Activated T-cell treated with anti-CD3 and anti-CD28 coated beads for 1 hour (primary cell): Measurements from ENCODE around the gene PSME4.
"Not testable (repeated sequence)": the region's sequence is repeated elsewhere in the genome, so short reads cannot be mapped to it uniquely, and the experiment has no call there.

ENCODE experiments used
- DNase-seq: peaks from one replicate; pipeline ENCODE4 v3.0.0-alpha.2; 2020; ENCODE audit warnings: low read depth

Gene PSME4

DNA sequence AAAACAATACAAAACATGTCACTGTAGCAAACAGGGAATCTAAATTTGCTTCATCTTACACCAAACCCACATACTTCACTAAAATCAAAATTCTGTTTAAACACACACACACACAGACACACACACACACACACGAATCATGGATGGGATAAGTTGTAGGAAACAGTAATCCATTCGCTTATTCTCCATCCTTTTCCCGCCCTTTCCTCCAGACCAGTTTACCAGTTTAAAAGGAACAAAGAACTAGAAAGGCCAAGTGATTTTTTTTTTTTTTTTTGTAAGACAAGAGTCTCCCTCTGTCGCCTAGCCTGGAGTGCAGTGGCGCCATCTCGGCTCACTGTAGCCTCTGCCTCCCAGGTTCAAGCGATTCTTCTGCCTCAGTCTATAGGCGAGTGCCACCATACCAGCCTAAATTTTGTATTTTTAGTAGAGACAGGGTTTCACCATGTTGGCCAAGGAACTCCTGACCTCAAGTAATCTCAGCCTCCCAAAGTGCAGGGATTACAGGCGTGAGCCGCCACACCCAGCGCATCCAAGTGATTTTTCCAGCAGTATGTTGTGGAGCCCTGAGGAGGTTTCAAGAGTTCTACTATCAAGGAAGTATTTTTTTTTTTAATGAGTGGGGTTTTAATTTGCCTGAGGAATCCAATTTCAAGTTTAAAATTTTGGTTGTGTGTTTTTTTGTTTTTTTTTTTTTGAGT, 5.7 kb downstream of the PSME4 start:
- no peak for DNase-seq

- no peak for DNase-seq
Observed at GRCh38 chr2:53964257-53964952, 6.4 kb downstream of the PSME4 start.

GRCh38 chr2:53961478-53962216, 9.1 kb downstream of the PSME4 start:
- not testable (repeated sequence) for DNase-seq

GRCh38 chr2:53960476-53960875, 10.3 kb downstream of the PSME4 start:
- no peak for DNase-seq

DNA sequence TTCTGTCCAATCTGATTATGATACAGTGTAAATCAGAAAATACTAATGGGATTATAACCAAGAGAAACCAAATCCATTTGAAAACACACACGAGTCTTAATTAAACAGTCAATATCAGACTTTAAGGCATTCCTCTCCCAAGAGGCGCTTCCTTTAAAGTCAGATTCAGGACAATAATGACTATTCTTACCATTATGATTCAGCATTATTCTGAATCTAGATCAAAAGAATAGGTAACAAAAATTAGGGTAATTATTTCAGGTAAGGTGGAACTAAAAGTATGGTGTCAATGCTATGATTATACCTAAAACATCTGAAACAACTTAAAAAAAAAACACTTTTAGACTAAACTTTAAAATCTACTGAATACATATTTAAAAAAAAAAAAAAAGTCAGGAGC, 12.3 kb downstream of the PSME4 start:
- DNase-seq, result no peak

DNA sequence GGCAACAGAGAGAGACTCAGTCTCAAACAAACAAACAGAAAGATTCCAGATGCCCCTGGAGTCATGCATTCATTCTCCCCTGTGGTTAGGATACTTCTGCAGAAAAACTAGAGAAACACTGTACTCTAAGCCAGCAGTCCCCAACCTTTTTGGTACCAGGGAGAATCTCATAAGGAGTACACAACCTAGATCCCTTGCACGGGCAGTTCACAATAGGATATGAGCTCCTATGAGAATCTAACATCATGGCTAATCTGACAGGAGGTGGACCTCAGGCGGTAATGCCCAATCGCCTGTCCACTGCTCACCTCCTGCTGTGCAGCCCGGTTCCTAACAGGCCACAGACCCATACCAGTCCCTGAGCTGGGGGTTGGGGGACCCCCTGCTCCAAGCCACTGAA, 18.3 kb downstream of the PSME4 start:
- DNase-seq, result no peak

- no peak for DNase-seq
Observed at GRCh38 chr2:53949457-53949856, 21.3 kb downstream of the PSME4 start.

- DNase-seq, result no peak
Observed at GRCh38 chr2:53945538-53945937, 25.3 kb downstream of the PSME4 start.

DNA sequence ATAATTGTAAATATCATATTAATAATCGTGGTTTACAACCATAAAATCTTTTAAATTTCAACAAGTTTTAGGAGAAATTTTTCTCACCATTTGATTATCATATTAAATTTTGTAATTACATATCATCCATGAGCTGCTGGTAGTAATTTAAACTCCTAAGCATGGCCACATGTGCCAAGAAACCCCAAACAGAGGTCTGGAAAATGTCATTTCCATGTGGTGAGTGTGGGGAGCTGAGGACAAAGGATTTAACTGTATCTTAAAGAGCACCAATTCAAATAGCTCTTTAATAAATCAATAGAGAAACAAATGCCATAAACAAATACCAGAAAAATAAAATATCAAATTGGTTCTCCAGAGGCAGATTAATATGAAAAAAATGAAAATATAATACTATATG, 26.3 kb downstream of the PSME4 start:
- DNase-seq, result no peak

DNA sequence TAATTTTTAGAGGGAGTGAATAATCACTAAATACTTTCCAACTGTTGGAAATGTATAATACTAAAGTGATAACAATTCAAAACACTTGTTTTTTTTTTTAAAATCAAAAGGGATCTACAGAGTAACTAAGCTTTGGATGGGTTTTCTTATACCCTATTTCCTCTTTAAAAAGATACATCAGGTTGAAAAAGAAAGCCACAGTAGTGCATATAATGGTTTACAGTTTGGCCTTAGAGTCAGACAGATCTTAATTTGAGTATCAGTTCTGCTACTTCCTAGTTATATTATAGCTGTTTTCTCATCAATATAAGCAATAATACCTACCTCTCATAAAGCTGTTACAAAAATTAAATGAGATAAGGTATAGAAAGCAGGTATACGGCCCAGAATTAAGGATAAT, 28.5 kb downstream of the PSME4 start:
- DNase-seq, result no peak

DNA sequence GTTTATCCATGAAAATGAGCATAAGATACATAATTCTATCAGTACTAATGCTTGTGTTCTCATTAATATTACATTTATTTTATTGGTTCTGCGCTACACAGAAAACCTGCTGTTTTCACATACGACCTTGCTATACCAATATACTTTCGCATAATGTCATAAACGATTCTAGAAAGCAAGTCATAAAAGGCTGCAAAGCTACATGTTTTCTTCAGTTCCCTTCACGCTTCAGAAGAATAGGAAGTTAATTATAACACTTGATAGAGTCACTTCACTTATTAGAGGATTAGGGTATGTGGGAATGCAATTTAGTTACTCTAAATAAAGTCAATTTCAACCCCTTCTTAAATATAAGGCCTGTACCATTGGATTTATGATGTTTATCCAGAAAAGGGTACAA, 29.0 kb downstream of the PSME4 start:
- DNase-seq, result no peak

DNA sequence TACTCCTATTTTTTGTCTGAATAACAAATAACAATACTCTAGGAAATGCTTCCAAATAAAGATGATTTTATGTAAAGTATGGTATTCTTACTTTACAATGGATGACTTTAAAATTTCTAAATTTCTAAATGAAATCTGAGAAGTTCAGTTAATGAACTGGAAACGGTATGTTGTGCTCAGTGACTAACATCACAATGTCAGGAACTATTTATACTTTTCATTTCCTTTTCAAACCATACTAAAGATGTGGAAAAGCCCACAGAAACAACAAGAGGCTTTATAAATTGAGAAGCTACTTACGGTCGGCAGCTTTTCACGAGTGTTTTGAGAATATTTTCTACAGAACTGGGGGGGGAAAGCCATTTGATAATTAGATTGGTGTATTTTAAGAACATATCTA, 31.1 kb downstream of the PSME4 start:
- DNase-seq, result no peak

- DNase-seq, result no peak
Observed at GRCh38 chr2:53938904-53939303, 31.9 kb downstream of the PSME4 start.

GRCh38 chr2:53933329-53933728, 37.5 kb downstream of the PSME4 start:
- DNase-seq, result no peak

- not testable (repeated sequence) for DNase-seq
Observed at GRCh38 chr2:53926321-53926720, 44.5 kb downstream of the PSME4 start.

DNA sequence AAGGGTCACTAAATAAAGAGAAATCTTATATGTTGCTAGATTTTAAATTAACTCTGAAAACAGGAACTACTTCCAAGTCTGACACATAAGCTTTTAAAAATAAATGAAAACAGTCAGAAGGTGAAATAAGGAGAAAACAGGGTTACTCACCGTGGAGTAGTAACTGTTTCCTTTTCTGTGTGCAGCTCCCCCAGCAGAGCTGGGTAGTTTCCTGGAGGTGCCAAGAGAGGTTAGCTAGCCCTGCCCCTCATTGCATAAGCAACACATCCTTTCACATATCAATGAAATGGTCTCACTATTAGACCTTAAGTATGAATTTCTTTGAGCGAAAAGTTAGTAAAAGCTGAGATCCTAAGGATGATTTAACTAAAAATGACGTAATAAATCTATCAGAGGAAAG, 57.1 kb downstream of the PSME4 start:
- DNase-seq, result no peak

DNA sequence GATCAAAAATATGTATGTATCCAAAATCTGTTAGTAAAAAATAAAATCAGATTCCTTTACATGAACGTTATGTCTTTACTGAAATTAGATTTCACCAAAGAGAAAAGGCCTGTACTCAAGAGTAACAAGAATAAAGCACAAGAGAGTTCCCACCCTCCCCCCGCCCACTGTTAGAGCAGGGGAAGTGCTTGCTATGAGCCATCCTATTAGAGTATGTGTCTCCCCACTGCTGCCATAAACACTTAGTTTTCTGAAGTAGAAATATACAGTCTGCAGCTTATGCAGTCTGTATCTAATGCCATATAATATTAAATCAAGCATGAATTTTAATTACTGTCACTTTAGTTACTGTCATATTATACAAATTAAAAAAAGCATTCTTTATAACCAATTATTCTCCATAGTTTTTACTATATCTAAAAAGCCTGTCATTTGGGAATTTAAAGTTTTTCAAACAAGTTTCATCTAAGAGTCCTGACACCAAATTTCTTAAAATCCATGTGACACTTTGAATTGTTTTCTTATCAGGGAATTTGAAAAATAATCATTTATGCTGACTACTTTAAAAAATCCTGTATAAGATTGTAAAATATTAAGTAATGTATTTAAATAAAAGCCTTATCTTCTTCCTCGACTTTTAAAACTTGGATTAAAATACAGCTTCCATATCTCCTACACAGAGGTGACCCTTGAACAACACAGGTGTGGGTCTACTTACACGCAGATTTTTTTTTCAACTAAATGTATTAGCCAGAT, 59.2 kb downstream of the PSME4 start:
- DNase-seq, result no peak

DNA sequence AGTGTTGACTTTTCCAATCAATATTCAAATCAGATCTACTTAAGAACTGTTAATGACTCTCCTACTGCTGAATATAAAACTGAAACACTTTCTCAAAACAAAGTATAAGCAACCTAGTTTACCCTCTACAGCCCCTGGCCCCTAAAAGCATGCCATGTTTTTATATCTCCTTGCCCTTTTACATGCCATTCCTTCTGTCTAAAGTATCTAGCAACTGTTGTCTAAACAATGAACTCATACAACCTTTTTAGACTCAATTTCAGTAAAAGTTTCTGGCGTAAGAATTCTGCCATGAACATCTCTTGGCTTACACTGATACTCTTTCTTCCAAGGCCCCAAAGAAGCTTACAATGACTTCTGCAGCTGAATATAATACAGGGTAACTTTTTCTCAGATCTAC, 63.2 kb downstream of the PSME4 start:
- no peak for DNase-seq

DNA sequence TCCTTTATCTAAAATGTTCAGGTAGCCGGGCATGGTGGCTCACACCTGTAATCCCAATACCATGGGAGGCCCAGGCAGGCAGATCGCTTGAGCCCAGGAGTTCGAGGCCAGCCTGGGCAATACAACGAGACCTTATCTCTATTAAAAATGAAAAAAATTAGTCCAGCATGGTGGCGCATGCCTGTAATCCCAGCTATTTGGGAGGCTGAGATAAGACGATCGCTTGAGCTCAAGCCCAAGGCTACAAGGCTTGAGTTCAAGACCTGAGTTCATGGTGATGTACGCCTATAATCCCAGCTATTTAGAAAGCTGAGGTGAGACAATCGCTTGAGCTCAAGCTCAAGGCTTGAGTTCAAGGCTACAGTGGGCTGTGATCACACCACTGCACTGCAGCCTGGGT, 65.4 kb downstream of the PSME4 start:
- no peak for DNase-seq

DNA sequence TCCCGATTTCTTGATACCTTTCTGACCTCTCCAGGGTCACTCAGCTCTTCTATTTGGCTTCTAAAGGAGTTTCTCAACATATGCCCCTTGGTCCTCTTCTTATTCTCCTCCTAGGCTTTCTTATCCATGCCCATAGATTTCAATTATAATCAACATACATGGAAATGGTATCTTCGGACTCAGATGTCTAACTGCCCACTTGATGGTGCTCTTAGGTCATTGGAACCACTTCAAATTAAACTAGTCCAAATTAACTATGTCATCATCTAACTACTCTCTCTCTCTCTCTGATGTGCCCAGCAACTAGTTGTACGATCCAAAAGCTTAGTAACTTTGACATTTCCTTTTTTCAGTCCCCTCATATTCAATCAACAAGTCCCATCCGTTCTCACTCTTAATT, 67.8 kb downstream of the PSME4 start:
- DNase-seq, result no peak

DNA sequence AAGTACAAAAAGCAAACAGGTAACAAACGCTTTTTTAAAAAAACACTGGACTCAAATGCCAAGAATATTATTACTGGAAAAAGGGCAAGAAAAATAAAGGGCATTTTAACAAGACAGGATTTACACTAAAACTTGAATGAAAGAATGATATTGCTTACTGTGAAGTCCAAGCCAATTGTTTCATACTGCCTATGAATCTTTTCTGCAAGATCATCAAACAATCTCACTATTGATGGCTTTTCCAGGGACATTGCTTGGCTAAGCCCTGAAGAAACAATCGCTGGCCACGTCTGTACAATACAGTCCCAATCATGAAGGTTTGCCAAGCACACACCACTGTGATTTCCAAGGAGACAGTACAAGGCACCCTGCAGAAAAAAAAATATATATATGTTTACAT, 69.6 kb downstream of the PSME4 start:
- no peak for DNase-seq

- no peak for DNase-seq
Observed at GRCh38 chr2:53896864-53897263, 73.9 kb downstream of the PSME4 start.
